Measurements from ENCODE around the gene ANKMY1.

ANKMY1 gene

GRCh38 chr2:240557808-240558207 lies at the start of gene ANKMY1:
TSS of gene ANKMY1 (minus strand) at chr2:240557988. CDS start at chr2:240557335, 653 bp downstream.
- DNase-seq (ENCODE audit: low read depth, low spot score) = no peak

- DNase-seq (ENCODE audit: low read depth, low spot score) = no peak
These were observed 48.3 kb upstream of the ANKMY1 start for GRCh38 chr2:240605867-240606743.

GRCh38 chr2:240604939-240605716 lies 47.3 kb upstream of the ANKMY1 start:
- no peak for DNase-seq (ENCODE audit: low read depth, low spot score)

GRCh38 chr2:240604291-240604938 lies 46.6 kb upstream of the ANKMY1 start:
- DNase-seq (ENCODE audit: low read depth, low spot score) = no peak

GRCh38 chr2:240603846-240604245 lies 46.1 kb upstream of the ANKMY1 start:
- DNase-seq (ENCODE audit: low read depth, low spot score) = no peak

- no peak for DNase-seq (ENCODE audit: low read depth, low spot score)
These were observed 45.5 kb upstream of the ANKMY1 start for GRCh38 chr2:240603081-240603835.

- DNase-seq (ENCODE audit: low read depth, low spot score) = no peak
These were observed 44.7 kb upstream of the ANKMY1 start for GRCh38 chr2:240602266-240603050.

GRCh38 chr2:240601831-240602160 lies 44.0 kb upstream of the ANKMY1 start:
- DNase-seq (ENCODE audit: low read depth, low spot score) = no peak

GRCh38 chr2:240601061-240601830 lies 43.5 kb upstream of the ANKMY1 start:
- DNase-seq (ENCODE audit: low read depth, low spot score) = no peak

- no peak for DNase-seq (ENCODE audit: low read depth, low spot score)
These were observed 42.7 kb upstream of the ANKMY1 start for GRCh38 chr2:240600451-240600961.

- DNase-seq (ENCODE audit: low read depth, low spot score) = no peak
These were observed 41.4 kb upstream of the ANKMY1 start for GRCh38 chr2:240599141-240599583.

- DNase-seq (ENCODE audit: low read depth, low spot score) = no peak
These were observed 40.6 kb upstream of the ANKMY1 start for GRCh38 chr2:240598311-240598911.

GRCh38 chr2:240597419-240598181 lies 39.8 kb upstream of the ANKMY1 start:
- DNase-seq (ENCODE audit: low read depth, low spot score) = no peak

GRCh38 chr2:240597054-240597418 lies 39.2 kb upstream of the ANKMY1 start:
- no peak for DNase-seq (ENCODE audit: low read depth, low spot score)

- no peak for DNase-seq (ENCODE audit: low read depth, low spot score)
These were observed 38.7 kb upstream of the ANKMY1 start for GRCh38 chr2:240596491-240596931.

GRCh38 chr2:240596080-240596460 lies 38.3 kb upstream of the ANKMY1 start:
- DNase-seq (ENCODE audit: low read depth, low spot score) = no peak

GRCh38 chr2:240595381-240596079 lies 37.7 kb upstream of the ANKMY1 start:
- no peak for DNase-seq (ENCODE audit: low read depth, low spot score)

Measured in brain pericyte (primary cell).